Measurements from ENCODE around the gene CTNND1. TPM values are rescaled to one million over a fixed set of nuclear protein-coding genes. Genes with fewer than 3 reads are reported as not detected.

Gene CTNND1
- total and polyA plus RNA-seq, 9 donors: 40.3 to 153 (median 119) TPM

DNA sequence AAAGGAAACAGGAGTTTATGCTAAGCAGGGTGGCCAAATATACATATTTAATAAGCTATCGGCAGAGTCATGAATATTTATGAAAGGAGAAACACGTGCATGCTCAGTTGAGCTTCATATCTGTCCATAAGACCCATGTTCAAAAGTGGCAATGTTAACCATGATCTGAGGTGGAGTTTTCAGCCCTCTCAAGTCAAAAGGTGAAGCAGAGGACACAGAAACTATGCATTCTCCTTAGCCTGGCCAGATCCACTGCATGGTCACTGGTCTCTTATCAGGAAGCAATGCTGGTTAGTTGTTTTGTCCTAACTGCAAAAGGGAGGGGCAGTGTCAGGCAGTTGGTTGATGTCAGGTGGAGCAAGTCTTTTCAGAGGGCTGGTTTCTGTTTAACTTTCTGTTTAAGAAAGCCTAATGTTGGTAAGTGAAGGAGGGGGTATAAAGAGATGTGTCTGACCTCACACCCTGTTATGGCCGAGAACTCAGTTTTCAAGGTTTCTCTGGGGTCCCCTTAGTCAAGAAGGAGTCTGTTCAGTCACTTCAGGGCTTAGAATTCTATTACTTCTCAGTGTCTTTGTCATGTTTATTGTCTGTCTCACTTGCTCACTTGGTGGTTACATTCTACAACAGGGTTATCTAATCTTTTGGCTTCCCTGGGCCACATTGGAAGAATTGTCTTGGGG is 25.8 kb upstream of the CTNND1 start:
- H3K4me1 ChIP-seq (ENCODE audit: insufficient read depth): no peaks in the 10 kb centered on the region
- H3K9me3 ChIP-seq: no peaks in the 10 kb centered on the region
- no peaks in the 10 kb centered on the region for H3K27me3 ChIP-seq
- TF ChIP-seq EP300 (IDR thresholded peaks at IDR 0.05): no peak
- no peaks in the 10 kb centered on the region for H3K36me3 ChIP-seq
- no peak overlapping the region for H3K27ac ChIP-seq
- intact Hi-C loops (cut with DNase I): no loop called here
- WGBS, 3 donors: 69 to 76% (median 73%) methylated on average over 3 of the region's 3 CpGs
- H3K4me3 ChIP-seq: no peak overlapping the region
- no peak for DNase-seq

- no peak for TF ChIP-seq CTCF (IDR thresholded peaks at IDR 0.05)
- TF ChIP-seq POLR2A (IDR thresholded peaks at IDR 0.05): peak; percentile 72
- TF ChIP-seq EP300 (IDR thresholded peaks at IDR 0.05): no peak
- peak within 1 kb of the TSS; percentile 81 for H3K4me3 ChIP-seq
- no peaks in the 10 kb centered on the region for H3K9me3 ChIP-seq
- 0 to 1% (median 1%) methylated on average over 72 to 75 of the region's 75 CpGs for WGBS, 3 donors
- no peaks in the 10 kb centered on the region for H3K27me3 ChIP-seq
- peak within 1 kb of the TSS; percentile 23 to 83 for H3K27ac ChIP-seq
- intact Hi-C loops (cut with DNase I): loop anchor here in 1 of 4 donors (10.0 kb wide), 1 partner anchor 53 kb away; no protein-coding TSS in a partner anchor
- peak; percentile 93 to 96 (median 94) for DNase-seq
- no peaks in the 10 kb centered on the region for H3K4me1 ChIP-seq (ENCODE audit: insufficient read depth)
- H3K36me3 ChIP-seq: no peaks in the 10 kb centered on the region
Observed at GRCh38 chr11:57741132-57742086, 20.2 kb upstream of the CTNND1 start, which contains the start of gene SELENOH. TSS of gene SELENOH (plus strand) at chr11:57741491. CDS start at chr11:57741596, 105 bp downstream.

- Histone ChIP-seq H3K9me3 (no peaks in the 10 kb centered on the region), H3K27me3 (no peaks in the 10 kb centered on the region), H3K36me3 (no peaks in the 10 kb centered on the region), H3K4me1 (ENCODE audit: insufficient read depth) (no peaks in the 10 kb centered on the region), H3K4me3 (peak overlapping the region; percentile 81), H3K27ac (peak overlapping the region; percentile 23 to 83)
- TF ChIP-seq EP300 (IDR thresholded peaks at IDR 0.05): no peak
- TF ChIP-seq CTCF (IDR thresholded peaks at IDR 0.05): no peak
- TF ChIP-seq POLR2A (IDR thresholded peaks at IDR 0.05): no peak
- no peak for DNase-seq
- intact Hi-C loops (cut with DNase I): loop anchor here in 1 of 4 donors (10.0 kb wide), 1 partner anchor 53 kb away; no protein-coding TSS in a partner anchor
- 3 to 6% (median 4%) methylated on average over 10 of the region's 10 CpGs for WGBS, 3 donors
Observed at GRCh38 chr11:57742087-57742452, 19.5 kb upstream of the CTNND1 start.

- Histone ChIP-seq H3K36me3 (no peaks in the 10 kb centered on the region), H3K27ac (no peak overlapping the region), H3K4me3 (no peak overlapping the region), H3K4me1 (ENCODE audit: insufficient read depth) (no peaks in the 10 kb centered on the region), H3K27me3 (no peaks in the 10 kb centered on the region), H3K9me3 (no peaks in the 10 kb centered on the region)
- WGBS, 3 donors: 67 to 86% (median 78%) methylated on average over 2 of the region's 2 CpGs
- no peak for DNase-seq
- intact Hi-C loops (cut with DNase I): loop anchor here in 1 of 4 donors (10.0 kb wide), 1 partner anchor 50 kb away; no protein-coding TSS in a partner anchor
- no peak for TF ChIP-seq EP300 (IDR thresholded peaks at IDR 0.05)
- no peak for TF ChIP-seq CTCF (IDR thresholded peaks at IDR 0.05)
- no peak for TF ChIP-seq POLR2A (IDR thresholded peaks at IDR 0.05)
Observed at GRCh38 chr11:57744357-57744756, 17.2 kb upstream of the CTNND1 start.

All from ovary (tissue), 9 donors.